Pancreas (tissue), 10 donors: ENCODE results near the gene CCDC73. TPM values are rescaled to one million over a fixed set of nuclear protein-coding genes. Genes with fewer than 3 reads are reported as not detected.

Experiments used
- ATAC-seq, 4 donors: fragments of 200-7000 bp; cut with Tn5 transposase; one replicate each; pipeline versions ENCODE4 v1.8.0 to v1.9.1; 2020; ENCODE audit warnings: mild to moderate bottlenecking in 4 of 4, moderate library complexity in 4 of 4
- DNase-seq, 6 donors: peaks; one replicate each; pipeline ENCODE4 v3.0.0-alpha.2; 2020
- FAIRE-seq: peaks from 2 replicates; lab custom pipeline; 2012; peaks lifted over from hg19 to GRCh38; lab: Jason Lieb, UNC
- H3K27ac ChIP-seq, 4 donors: fragments of 200-600 bp; sonication (generic); 1 replicate in 3 of 4; 2 replicates in 1 of 4; pipeline versions ENCODE4 v1.5.0 to v1.8.0; 2020
- H3K27me3 ChIP-seq, 4 donors: fragments of 200-600 bp; one replicate each; pipeline ENCODE4 v1.8.0; 2021
- H3K36me3 ChIP-seq, 3 donors: fragments of 200-600 bp; sonication (generic) in 1 of 3; one replicate each; pipeline versions ENCODE4 v1.5.0 to v1.8.0; 2020 to 2021
- H3K4me1 ChIP-seq, 3 donors: fragments of 200-600 bp; one replicate each; pipeline ENCODE4 v1.8.0; 2021
- H3K4me3 ChIP-seq, 4 donors: fragments of 200-600 bp; sonication (generic) in 2 of 4; one replicate each; pipeline versions ENCODE4 v1.5.0 to v1.8.0; 2020 to 2021
- H3K9me3 ChIP-seq, 4 donors: fragments of 200-600 bp; one replicate each; pipeline ENCODE4 v1.8.0; 2021
- CTCF ChIP-seq, 4 donors: fragments of 200-600 bp; sonication (generic) in 3 of 4; IDR thresholded peaks; one replicate each; pipeline versions ENCODE4 v1.5.0 to v1.8.0; 2021; ENCODE audit warnings: antibody characterized with exemption in 4 of 4
- WGBS, 2 donors: extraction: QIAGEN DNeasy Blood & Tissue Kit; methylation state at CpG; one replicate each; pipeline ENCODE4 v1.1.7; 2013; 5-methylcytosine and 5-hydroxymethylcytosine counted together
- intact Hi-C, 3 donors: fragments of 100-400 bp; cut with DNase I; formaldehyde crosslinking; loops; one replicate each; pipeline versions ENCODE4 v1.11.1 to v1.14.2; 2022
- polyA plus RNA-seq, 2 donors: library from polyadenylated mRNA; stranded (reverse); fragments of 200-250 nt; gene quantifications; one replicate each; pipeline ENCODE4 v1.2.3, GENCODE V29; 2013
- total RNA-seq, 6 donors: library from RNA; stranded (reverse); fragmentation: NEBNext Ultra II Directional in 4 of 6; extraction: Animal tissue kit (Norgen Biotek cat#: 25700) in 4 of 6; gene quantifications; one replicate each; pipeline versions ENCODE4 v1.2.1 to v1.2.4, GENCODE V29; 2021 to 2023
- donor health status: healthy with polysubstance abuse.
- donor health status: DM: no; HTN: no; CAD: no; lungs with moderate emphysema.
- donor health status: DM: no; HTN: no; CAD: no.
- donor health status: control.
- donor health status: control.
- donor health status: Bipolar disorder and iron deficiency.
- donor health status: DM: yes; HTN: yes; CAD: no.
- donor health status: DM: no; HTN: no; CAD: no.
- donor health status: DM: no; HTN: no; CAD: no.
- donor health status: DM: yes; HTN: yes; CAD: no.

CCDC73 gene
- total and polyA plus RNA-seq, 8 donors, result 0.06 TPM; not detected in 7

GRCh38 chr11:32821917-32822560, 27.6 kb upstream of the CCDC73 start:
- FAIRE-seq, result no peak
- Histone ChIP-seq H3K27me3 (no peaks in the 10 kb centered on the region), H3K27ac (no peak overlapping the region), H3K4me1 (no peaks in the 10 kb centered on the region), H3K36me3 (no peaks in the 10 kb centered on the region), H3K4me3 (no peak overlapping the region), H3K9me3 (no peaks in the 10 kb centered on the region)
- WGBS, 2 donors, result 67 to 79% methylated on average over 5 of the region's 5 CpGs
- TF ChIP-seq CTCF (IDR thresholded peaks at IDR 0.05), result no peak
- no peak for ATAC-seq
- intact Hi-C loops, result no loop called here
- DNase-seq, result no peak

- DNase-seq, result no peak
- FAIRE-seq, result no peak
- no peak overlapping the region for H3K4me3 ChIP-seq
- no peak for ATAC-seq
- H3K27ac ChIP-seq, result no peak overlapping the region
- no peaks in the 10 kb centered on the region for H3K27me3 ChIP-seq
- no peaks in the 10 kb centered on the region for H3K9me3 ChIP-seq
- H3K36me3 ChIP-seq, result no peaks in the 10 kb centered on the region
- no peaks in the 10 kb centered on the region for H3K4me1 ChIP-seq
- intact Hi-C loops, result no loop called here
- TF ChIP-seq CTCF (IDR thresholded peaks at IDR 0.05), result no peak
These were observed 27.1 kb upstream of the CCDC73 start for GRCh38 chr11:32821517-32821916.

- no peak overlapping the region for H3K4me3 ChIP-seq
- no peaks in the 10 kb centered on the region for H3K9me3 ChIP-seq
- no peaks in the 10 kb centered on the region for H3K27me3 ChIP-seq
- FAIRE-seq, result no peak
- no peak overlapping the region for H3K27ac ChIP-seq
- intact Hi-C loops, result no loop called here
- DNase-seq, result no peak
- ATAC-seq, result no peak
- H3K4me1 ChIP-seq, result no peaks in the 10 kb centered on the region
- no peaks in the 10 kb centered on the region for H3K36me3 ChIP-seq
- TF ChIP-seq CTCF (IDR thresholded peaks at IDR 0.05), result no peak
These were observed 26.0 kb upstream of the CCDC73 start for GRCh38 chr11:32820497-32820896.

- Histone ChIP-seq H3K27ac (no peak overlapping the region), H3K4me3 (no peak overlapping the region), H3K9me3 (no peaks in the 10 kb centered on the region), H3K36me3 (no peaks in the 10 kb centered on the region), H3K27me3 (no peaks in the 10 kb centered on the region), H3K4me1 (no peaks in the 10 kb centered on the region)
- no peak for TF ChIP-seq CTCF (IDR thresholded peaks at IDR 0.05)
- WGBS, 2 donors, result 72 to 85% methylated on average over 2 of the region's 2 CpGs
- no peak for FAIRE-seq
- intact Hi-C loops, result no loop called here
- no peak for DNase-seq
- no peak for ATAC-seq
These were observed 24.7 kb upstream of the CCDC73 start for GRCh38 chr11:32819187-32819586.

GRCh38 chr11:32817852-32818183, 23.4 kb upstream of the CCDC73 start:
- DNase-seq, result no peak
- no peak overlapping the region for H3K27ac ChIP-seq
- WGBS, 2 donors, result 72 to 73% methylated on average over 3 of the region's 3 CpGs
- H3K9me3 ChIP-seq, result no peaks in the 10 kb centered on the region
- no peak for ATAC-seq
- H3K4me3 ChIP-seq, result no peak overlapping the region
- no peaks in the 10 kb centered on the region for H3K36me3 ChIP-seq
- no peak for TF ChIP-seq CTCF (IDR thresholded peaks at IDR 0.05)
- no peak for FAIRE-seq
- no peaks in the 10 kb centered on the region for H3K4me1 ChIP-seq
- intact Hi-C loops, result no loop called here
- no peaks in the 10 kb centered on the region for H3K27me3 ChIP-seq
